ENCODE results near the gene EPSTI1. TPM values are rescaled to one million over a fixed set of nuclear protein-coding genes. Genes with fewer than 3 reads are reported as not detected.

The EPSTI1 gene
- total RNA-seq, 6 experiments from 2014 or later = 2.5 to 9.9 (median 5.2) TPM

- ATAC-seq = no peak
- no peak overlapping the region for H3K4me3 ChIP-seq
- TF ChIP-seq CTCF (IDR thresholded peaks at IDR 0.05) = no peak
- no peaks in the 10 kb centered on the region for H3K4me1 ChIP-seq
- DNase-seq = no peak
- no peaks in the 10 kb centered on the region for H3K9me3 ChIP-seq
- H3K36me3 ChIP-seq = no peaks in the 10 kb centered on the region
- H3K27me3 ChIP-seq = no peaks in the 10 kb centered on the region
- 74% methylated on average over 3 of the region's 3 CpGs for WGBS (ENCODE audit: insufficient coverage, low coverage, low lambda C conversion rate, missing lambda C conversion rate)
- H3K27ac ChIP-seq = no peak overlapping the region
- intact Hi-C loops (cut with DNase I) = no loop called here
Observed at GRCh38 chr13:42929886-42930535, 62.0 kb downstream of the EPSTI1 start.

- no peak overlapping the region for H3K4me3 ChIP-seq
- no peaks in the 10 kb centered on the region for H3K27me3 ChIP-seq
- ATAC-seq (no peak), DNase-seq (no peak)
- intact Hi-C loops (cut with DNase I) = no loop called here
- H3K27ac ChIP-seq = no peak overlapping the region
- TF ChIP-seq CTCF (IDR thresholded peaks at IDR 0.05) (no peak), POLR2A (IDR thresholded peaks at IDR 0.05) (no peak)
- no peaks in the 10 kb centered on the region for H3K36me3 ChIP-seq
- WGBS (ENCODE audit: insufficient coverage, low coverage, low lambda C conversion rate, missing lambda C conversion rate) = 76% methylated on average over 2 of the region's 2 CpGs
- no peaks in the 10 kb centered on the region for H3K4me1 ChIP-seq
- H3K9me3 ChIP-seq = no peaks in the 10 kb centered on the region
Observed at GRCh38 chr13:42926555-42926954, 65.5 kb downstream of the EPSTI1 start.

- 83% methylated on average over 3 of the region's 3 CpGs for WGBS (ENCODE audit: insufficient coverage, low coverage, low lambda C conversion rate, missing lambda C conversion rate)
- no peaks in the 10 kb centered on the region for H3K4me1 ChIP-seq
- no peak overlapping the region for H3K27ac ChIP-seq
- intact Hi-C loops (cut with DNase I) = no loop called here
- no peak for TF ChIP-seq POLR2A (IDR thresholded peaks at IDR 0.05)
- TF ChIP-seq CTCF (IDR thresholded peaks at IDR 0.05) = no peak
- DNase-seq = no peak
- H3K36me3 ChIP-seq = no peaks in the 10 kb centered on the region
- ATAC-seq = no peak
- no peaks in the 10 kb centered on the region for H3K27me3 ChIP-seq
- no peaks in the 10 kb centered on the region for H3K9me3 ChIP-seq
- H3K4me3 ChIP-seq = no peak overlapping the region
Observed at GRCh38 chr13:42926043-42926442, 66.0 kb downstream of the EPSTI1 start.

- WGBS (ENCODE audit: insufficient coverage, low coverage, low lambda C conversion rate, missing lambda C conversion rate) = 92% methylated on average over 2 of the region's 2 CpGs
- no peaks in the 10 kb centered on the region for H3K9me3 ChIP-seq
Observed at GRCh38 chr13:42925626-42926025, 66.4 kb downstream of the EPSTI1 start.

More at GRCh38 chr13:42925626-42926025, 66.4 kb downstream of the EPSTI1 start:
- TF ChIP-seq CTCF (IDR thresholded peaks at IDR 0.05) (no peak), POLR2A (IDR thresholded peaks at IDR 0.05) (no peak)
- intact Hi-C loops (cut with DNase I) = no loop called here
- H3K4me3 ChIP-seq = no peak overlapping the region
- H3K27me3 ChIP-seq = no peaks in the 10 kb centered on the region
- DNase-seq = no peak
- H3K27ac ChIP-seq = no peak overlapping the region
- H3K36me3 ChIP-seq = no peaks in the 10 kb centered on the region
- no peaks in the 10 kb centered on the region for H3K4me1 ChIP-seq
- ATAC-seq = no peak

Measured in right lobe of liver (tissue), 6 donors.